Sigmoid colon (tissue), 4 donors: Measurements from ENCODE around the gene COL2A1.

Experiments used
- CTCF ChIP-seq, 4 experiments: fragments of 450-650 bp in 3 of 4; fragments of 200-600 bp in 1 of 4; IDR thresholded peaks; one replicate each; pipeline ENCODE4 v1.5.1; 2016 to 2019; ENCODE audit warnings: antibody characterized with exemption in 4 of 4, mild to moderate bottlenecking in 3 of 4, moderate library complexity in 2 of 4
- EP300 ChIP-seq, 4 donors: sonication (generic); formaldehyde crosslinking; IDR thresholded peaks; one replicate each; pipeline ENCODE4 v1.6.1; 2017; ENCODE audit warnings: antibody characterized with exemption in 4 of 4
- POLR2A ChIP-seq, 2 donors: fragments of 450-650 bp; IDR thresholded peaks; one replicate each; pipeline ENCODE4 v1.6.1; 2016; ENCODE audit warnings: antibody characterized with exemption in 2 of 2, mild to moderate bottlenecking in 2 of 2, moderate library complexity in 2 of 2
- POLR2AphosphoS5 ChIP-seq, 4 donors: sonication (generic); formaldehyde crosslinking; IDR thresholded peaks; one replicate each; pipeline ENCODE4 v1.6.1; 2017; ENCODE audit warnings: antibody characterized with exemption in 4 of 4

- TF ChIP-seq CTCF (IDR thresholded peaks at IDR 0.05) (no peak), POLR2A (IDR thresholded peaks at IDR 0.05) (no peak), EP300 (IDR thresholded peaks at IDR 0.05) (no peak), POLR2AphosphoS5 (IDR thresholded peaks at IDR 0.05) (no peak)
Measured at GRCh38 chr12:48017921-48018617, 13.8 kb upstream of the COL2A1 start.
